SH-SY5Y (cell line): Measurements from ENCODE around the gene RDH5.

Experiments
- GATA2 ChIP-seq: IDR thresholded peaks from 2 replicates; pipeline ENCODE4 v1.6.1; 2011; ENCODE audit warnings: mild to moderate bottlenecking, low read depth, low read length
- GATA3 ChIP-seq: IDR thresholded peaks from 2 replicates; pipeline ENCODE4 v1.6.1; 2011; ENCODE audit warnings: low read depth, mild to moderate bottlenecking, low read length, moderate library complexity

DNA sequence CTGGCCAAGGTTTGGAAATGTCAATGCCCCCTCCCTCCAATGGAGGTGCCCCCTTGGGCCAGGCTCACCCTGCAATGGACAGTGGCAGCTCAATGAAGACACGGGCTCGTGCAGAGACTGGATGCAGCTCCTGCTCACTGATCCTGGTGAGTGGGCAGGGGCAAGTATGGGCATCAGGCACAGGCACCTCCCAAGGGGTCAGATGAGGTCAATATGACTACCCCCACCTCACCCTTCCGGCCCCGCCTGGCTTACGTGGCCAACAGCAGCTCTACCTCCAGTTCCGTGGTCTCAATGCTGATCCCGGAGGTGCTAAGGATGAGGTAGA, 26.0 kb upstream of the RDH5 start:
- TF ChIP-seq GATA2 = no peak
- no peak for TF ChIP-seq GATA3
